HL-60 (cell line): ENCODE data around the gene SUPT6H.

Experiments
- CTCF ChIP-seq: IDR thresholded peaks from one replicate; pipeline ENCODE4 v1.5.1; 2011; ENCODE audit warnings: low read length, control low read depth, inconsistent platforms; ENCODE audit not compliant: insufficient read depth
- SPI1 ChIP-seq: IDR thresholded peaks from 2 replicates; pipeline ENCODE4 v1.6.1; 2012; ENCODE audit warnings: low read depth, mild to moderate bottlenecking, borderline replicate concordance

GRCh38 chr17:28616281-28616680, 45.7 kb upstream of the SUPT6H start:
- no peak for TF ChIP-seq SPI1
- TF ChIP-seq CTCF: no peak
